Measurements from ENCODE around the gene GNG8. TPM values are rescaled to one million over a fixed set of nuclear protein-coding genes. Genes with fewer than 3 reads are reported as not detected.

Gene GNG8
- total RNA-seq, 1 donor from 2014 or later = 13.2 TPM

DNA sequence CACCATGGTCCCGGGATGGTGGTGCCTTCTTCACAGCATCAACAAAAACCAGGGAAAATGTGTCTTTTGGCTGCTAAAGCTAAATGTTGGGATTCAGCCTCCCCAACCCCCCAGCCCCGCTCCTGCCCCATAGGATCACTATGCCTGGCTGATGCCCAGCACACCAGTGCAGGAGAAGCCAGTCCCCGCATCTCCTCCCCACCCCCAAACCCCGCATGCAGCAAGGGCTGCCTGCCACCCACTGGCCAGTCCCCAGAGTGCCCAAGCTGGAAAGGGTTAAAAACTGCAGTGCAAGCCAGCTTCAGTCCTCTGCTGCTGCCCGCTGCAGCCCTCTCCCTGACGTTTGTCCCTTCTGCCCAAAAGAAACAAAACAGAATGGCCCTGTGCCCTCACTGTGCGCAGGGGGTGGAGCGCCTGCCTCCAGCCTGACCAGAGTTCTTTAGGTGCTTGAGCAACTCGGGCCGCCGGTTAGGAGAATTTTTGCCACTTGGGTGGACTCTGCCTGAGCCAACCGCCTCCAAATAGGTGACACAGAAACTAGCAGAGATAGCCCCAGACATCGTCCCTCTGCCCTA lies 31.1 kb downstream of the GNG8 start:
- intact Hi-C loops (cut with micrococcal nuclease) = loop anchor here (10.0 kb wide), 1 partner anchor 740 kb away; the partner anchor contains the start of genes FOXA3 and SYMPK

DNA sequence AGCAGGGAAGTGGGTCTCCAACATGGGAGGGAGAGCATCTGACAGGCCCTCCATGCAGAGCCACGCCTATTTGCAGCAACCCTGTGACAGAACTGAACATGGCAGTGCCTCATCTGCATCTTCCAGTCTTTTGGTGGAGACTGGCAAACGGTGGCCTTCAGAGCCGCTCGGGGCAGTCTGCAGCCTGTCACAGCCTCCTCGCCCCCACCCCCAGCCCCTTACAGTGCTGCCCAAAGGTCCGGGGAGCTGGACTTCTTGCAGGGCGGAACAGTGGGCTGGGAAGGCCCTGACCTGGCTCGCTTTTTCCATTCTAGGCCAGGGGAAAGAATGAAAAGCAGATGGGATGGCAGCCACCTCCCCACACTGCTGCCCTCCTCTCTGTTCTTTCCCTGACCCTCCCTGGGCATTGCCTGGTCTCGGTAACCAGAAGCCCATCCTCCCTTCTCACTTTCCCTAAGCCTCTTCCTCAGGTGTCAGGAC lies 32.2 kb downstream of the GNG8 start:
- intact Hi-C loops (cut with micrococcal nuclease) = loop anchor here (2.0 to 10.0 kb wide), 2 partner anchors 13 to 739 kb away; partner anchors contain the start of genes FOXA3 and SYMPK

GRCh38 chr19:46603195-46603637 lies 32.8 kb downstream of the GNG8 start:
- intact Hi-C loops (cut with micrococcal nuclease) = loop anchor here (2.0 to 10.0 kb wide), 2 partner anchors 14 to 738 kb away; partner anchors contain the start of genes FOXA3 and SYMPK

DNA sequence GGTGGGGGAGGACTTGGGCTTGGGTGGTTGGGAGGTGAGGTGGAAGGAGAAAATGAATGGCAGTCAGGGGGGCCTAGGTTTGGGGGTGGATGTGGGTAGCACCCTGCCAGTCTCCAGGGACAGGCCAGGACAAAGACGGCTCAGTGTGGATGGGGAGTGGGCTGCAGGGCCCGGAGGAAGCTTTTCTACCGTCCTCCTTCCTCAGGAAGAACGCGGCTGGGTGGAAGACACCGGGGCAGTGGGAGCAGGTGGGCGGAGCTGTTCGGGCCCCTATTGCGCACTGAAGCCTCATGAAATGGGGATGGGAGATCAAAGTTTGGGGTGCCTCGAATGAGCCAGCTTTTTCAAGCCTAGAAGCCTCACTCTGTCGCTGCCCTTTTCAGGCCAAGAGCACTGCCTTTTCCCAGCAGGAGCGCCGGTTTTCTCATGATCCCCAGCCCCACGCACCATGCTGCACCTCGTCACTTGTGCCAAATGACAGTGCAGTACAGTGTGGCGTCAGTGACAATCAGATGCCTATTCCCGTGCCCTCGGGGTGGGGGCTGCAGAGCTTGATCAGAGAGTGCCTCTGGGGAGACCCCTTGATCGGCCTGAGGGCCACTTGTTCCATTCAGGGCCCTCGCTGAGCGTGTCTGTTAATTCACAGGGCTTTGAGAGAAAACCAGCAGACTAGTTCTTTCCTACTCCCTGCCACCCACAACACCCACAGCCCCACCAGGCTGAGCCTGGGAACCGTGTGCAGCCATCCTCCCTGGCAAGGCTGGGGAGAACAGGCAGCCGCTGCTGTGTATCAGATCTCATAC lies 33.4 kb downstream of the GNG8 start:
- intact Hi-C loops (cut with micrococcal nuclease) = loop anchor here (2.0 to 10.0 kb wide), 2 partner anchors 14 to 738 kb away; partner anchors contain the start of genes FOXA3 and SYMPK

DNA sequence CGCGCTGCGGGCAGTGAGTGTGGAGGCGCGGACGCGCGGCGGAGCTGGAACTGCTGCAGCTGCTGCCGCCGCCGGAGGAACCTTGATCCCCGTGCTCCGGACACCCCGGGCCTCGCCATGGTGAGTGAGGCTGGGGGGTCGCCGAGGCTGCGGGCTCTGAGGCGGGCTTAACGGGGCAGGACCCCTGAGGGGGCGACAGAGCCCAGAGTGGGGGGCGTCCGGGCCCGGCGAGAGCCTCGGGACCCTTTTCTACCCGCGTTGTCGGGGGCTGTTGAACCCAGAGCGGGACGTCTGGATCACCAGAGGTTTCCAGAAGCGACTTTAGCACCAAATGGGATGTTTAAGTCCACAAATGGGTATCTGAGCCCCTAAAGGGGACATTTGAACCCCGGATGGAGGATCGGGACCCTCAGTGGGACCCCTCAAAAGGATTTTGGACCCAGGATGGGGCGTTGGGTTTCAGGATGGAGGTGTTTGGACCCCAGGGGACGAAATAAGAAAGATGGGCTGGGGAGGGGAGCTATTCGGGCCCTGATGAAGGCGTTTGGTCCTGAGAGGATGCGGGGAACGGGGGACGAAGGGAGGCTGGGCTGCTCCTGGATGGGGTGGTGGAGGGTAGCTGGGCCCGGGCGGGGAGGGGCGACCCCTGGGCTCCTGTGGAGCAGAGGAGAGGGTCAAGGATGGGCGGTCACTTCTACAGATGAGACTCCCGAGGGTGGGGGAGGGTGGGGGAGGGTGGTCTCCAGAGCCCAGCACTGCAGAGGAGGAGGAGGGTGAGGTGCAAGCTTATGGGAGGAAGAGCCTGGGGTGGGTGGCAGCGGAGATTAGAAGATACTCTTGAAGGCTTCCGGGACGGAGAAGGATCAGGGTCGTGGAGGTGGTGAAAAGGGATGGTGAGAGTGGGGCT lies 34.4 kb downstream of the GNG8 start, which contains the start of gene CALM3:
Gene CALM3 (plus strand): TSS at position 13 of the 907 bp plus-strand sequence. CDS start 105 bp downstream, at position 118.
- intact Hi-C loops (cut with micrococcal nuclease) = loop anchor here (1.0 to 10.0 kb wide), 7 partner anchors 11 to 747 kb away; partner anchors contain the start of genes DHX34, FKRP, FOXA3 and PRKD2

DNA sequence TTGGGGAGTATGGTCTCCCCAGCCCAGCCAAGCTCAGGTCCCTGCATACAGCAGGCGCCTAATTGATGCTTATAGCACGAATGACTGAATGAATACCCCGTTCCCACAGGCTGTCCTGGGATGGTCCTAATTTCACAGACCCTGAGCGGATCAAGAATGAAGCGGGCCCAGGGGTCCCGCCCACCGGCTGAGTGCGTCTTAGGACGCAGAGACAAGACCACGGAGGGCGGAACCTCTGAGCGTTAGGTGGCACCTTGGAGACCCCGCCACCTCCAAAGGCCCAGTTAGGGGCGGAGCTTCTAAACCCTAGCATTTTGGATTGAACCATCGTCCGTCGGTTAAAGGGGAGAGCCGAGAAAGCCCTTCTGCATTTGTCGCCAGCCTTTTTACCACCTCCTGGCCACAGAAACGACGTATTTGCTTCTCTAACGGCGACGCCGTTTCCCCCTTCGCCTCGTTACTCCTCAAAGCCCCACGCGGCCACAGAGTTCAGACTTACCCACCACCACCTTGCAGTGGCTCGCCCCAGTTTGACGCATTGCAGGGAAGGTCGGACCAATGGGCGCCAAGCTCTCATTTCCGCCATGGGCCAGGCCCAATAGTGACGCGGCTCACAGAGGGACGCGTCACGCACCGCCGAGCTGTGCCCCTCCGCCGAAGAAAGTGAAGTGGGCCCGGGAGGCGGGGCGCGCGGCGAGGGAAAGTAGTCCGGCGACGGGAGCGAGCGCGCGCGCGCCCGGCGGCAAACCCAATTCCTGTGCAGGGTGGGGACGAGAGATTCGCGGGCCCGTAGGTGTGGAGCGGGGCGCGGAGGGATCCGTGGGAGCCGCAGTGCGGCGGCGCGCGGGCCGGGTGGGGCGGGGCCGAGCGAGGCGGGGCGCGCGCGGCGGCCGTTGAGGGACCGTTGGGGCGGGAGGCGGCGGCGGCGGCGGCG lies 35.4 kb downstream of the GNG8 start:
- intact Hi-C loops (cut with micrococcal nuclease) = loop anchor here (1.0 to 10.0 kb wide), 10 partner anchors 12 to 915 kb away; partner anchors contain the start of genes DACT3, DHX34, FKRP and FOXA3

DNA sequence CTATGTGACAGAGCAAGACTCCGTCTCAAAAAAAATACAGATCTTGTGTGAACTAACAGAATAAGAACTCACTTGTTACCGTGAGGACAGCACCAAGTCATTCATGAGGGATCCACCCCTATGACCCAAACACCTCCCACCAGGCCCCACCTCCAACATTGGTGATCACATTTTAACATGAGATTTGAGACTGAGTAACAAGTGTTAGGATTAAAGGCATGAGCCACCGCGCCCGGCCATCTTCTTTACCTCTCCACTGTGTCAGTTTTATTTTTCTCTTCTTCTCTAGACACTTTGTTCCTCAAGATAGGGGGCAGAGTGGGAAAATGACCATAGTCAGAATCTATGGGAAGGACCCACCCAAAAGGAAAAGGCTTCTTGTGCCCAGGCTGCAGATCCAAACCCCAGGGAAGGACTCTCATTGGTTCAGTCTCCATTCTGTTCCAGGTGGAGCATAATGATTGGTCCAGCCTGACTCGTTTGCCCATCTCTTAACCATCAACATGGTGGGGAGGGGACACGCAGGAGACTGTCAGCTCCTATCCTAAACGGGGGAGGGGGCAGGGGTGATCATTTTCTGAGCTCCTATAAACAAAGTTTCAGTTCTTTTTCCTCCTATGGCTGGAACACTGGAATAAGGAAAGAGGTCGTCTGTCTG lies 36.2 kb downstream of the GNG8 start:
- intact Hi-C loops (cut with micrococcal nuclease) = loop anchor here (1.0 to 10.0 kb wide), 9 partner anchors 34 to 915 kb away; partner anchors contain the start of genes DACT3, DHX34, FKRP and FOXA3

DNA sequence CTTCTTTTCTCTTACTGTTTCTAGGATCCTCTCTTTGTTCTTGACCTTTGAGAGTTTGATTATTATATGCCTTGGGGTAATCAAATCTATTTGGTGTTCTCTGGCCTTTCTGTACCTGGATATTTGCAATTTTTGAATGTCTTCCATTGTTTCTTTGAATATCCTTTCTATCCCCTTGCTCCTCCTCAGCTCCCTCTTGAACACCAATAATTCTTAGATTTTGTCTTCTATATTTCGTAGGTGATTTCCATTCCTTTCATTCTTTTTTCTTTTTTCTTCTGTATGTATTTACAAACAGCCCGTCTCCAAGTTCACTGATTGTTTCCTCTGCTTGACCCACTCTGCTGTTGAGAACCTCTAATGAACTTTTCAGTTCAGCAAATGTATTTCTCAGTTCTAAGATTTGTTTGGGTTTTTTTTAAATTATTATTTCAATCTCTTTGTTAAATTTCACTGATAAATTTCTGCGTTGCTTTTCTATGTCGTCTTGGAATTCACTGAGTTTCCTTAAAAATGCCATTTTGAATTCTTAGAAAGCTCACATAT lies 37.6 kb downstream of the GNG8 start:
- intact Hi-C loops (cut with micrococcal nuclease) = no loop called here

- intact Hi-C loops (cut with micrococcal nuclease) = no loop called here
Observed at GRCh38 chr19:46596008-46596407, 40.0 kb downstream of the GNG8 start.

DNA sequence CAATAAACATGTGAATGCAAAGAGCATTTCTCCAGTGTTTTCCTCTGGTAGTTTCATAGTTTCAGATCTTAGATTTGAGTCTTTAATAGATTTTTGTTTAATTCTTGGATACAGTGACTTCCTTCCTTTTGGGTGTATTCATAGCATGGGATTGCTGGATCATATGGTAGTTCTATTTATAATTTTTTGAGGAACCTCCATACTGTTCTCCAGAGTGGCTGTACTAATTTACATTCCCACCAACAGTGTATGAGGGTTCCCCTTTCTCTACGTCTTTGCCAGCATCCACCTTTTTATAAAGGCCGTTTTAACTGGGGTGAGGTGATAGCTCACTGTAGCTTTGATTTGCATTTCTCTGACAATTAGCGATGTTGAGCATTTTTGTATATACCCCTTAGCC lies 44.1 kb downstream of the GNG8 start:
- intact Hi-C loops (cut with micrococcal nuclease) = no loop called here

GRCh38 chr19:46591254-46591653 lies 44.7 kb downstream of the GNG8 start:
- intact Hi-C loops (cut with micrococcal nuclease) = no loop called here

GRCh38 chr19:46587861-46588260 lies 48.1 kb downstream of the GNG8 start:
- intact Hi-C loops (cut with micrococcal nuclease) = no loop called here

DNA sequence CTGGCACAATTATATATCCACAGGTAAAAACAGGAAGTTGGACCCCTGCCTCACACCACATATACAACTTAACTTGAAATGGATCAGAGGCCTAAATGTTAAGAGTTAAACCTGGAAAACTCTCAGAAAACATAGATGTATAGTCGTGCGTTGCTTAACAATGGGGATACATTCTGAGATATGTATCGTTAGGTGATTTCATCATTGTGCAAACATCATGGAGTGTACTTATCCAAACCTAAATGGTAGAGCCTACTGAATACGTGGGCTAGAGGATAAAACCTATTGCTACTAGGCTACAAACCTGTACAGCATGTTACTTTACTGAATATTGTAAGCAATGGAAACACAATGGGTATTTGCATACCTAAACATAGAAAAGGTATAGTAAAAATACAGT lies 49.7 kb downstream of the GNG8 start:
- intact Hi-C loops (cut with micrococcal nuclease) = no loop called here

DNA sequence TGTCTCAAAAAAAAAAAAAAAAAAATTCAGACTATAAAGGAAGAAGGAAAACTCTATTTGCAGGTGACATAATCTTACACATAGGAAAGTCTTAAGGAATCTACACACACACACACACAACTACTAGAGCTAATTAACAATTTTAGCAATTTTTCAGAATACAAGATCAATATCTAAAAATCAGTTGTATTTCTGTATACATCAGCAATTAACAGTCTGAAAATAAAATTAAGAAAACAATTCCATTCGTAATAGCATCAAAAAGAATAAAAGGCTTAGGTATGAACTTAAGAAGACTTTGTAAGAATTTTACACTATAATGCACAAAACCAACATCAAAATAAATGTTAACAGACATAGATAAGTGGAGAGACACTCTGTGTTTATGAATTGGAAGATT lies 50.5 kb downstream of the GNG8 start:
- intact Hi-C loops (cut with micrococcal nuclease) = no loop called here

Other genes starting within 250 kb of the GNG8 start
- not detected in 2 replicates for gene CCDC8, start 222.6 kb downstream of the GNG8 start, total RNA-seq
- not detected in 2 replicates for gene PNMA8C, start 207.3 kb downstream of the GNG8 start, total RNA-seq
- gene PNMA8A, start 164.6 kb downstream of the GNG8 start, total RNA-seq = not detected in 2 replicates
- not detected in 2 replicates for gene PNMA8B, start 140.3 kb downstream of the GNG8 start, total RNA-seq
- 478 and 493 TPM in 2 replicates for gene CALM3, start 34.9 kb downstream of the GNG8 start, total RNA-seq
- 126 and 135 TPM in 2 replicates for gene PTGIR, start 11.1 kb downstream of the GNG8 start, total RNA-seq
- gene DACT3, start 25.0 kb upstream of the GNG8 start, total RNA-seq = 1.6 and 1.9 TPM in 2 replicates
- 171 and 175 TPM in 2 replicates for gene PRKD2, start 80.9 kb upstream of the GNG8 start, total RNA-seq
- 18.8 and 20.5 TPM in 2 replicates for gene FKRP, start 109.9 kb upstream of the GNG8 start, total RNA-seq
- gene STRN4, start 110.2 kb upstream of the GNG8 start, total RNA-seq = 95.8 and 103 TPM in 2 replicates
- 141 and 142 TPM in 2 replicates for gene SLC1A5, start 152.4 kb upstream of the GNG8 start, total RNA-seq
- gene AP2S1, start 214.6 kb upstream of the GNG8 start, total RNA-seq = 108 and 114 TPM in 2 replicates
- 28.8 and 31.0 TPM in 2 replicates for gene ARHGAP35, start 224.8 kb upstream of the GNG8 start, total RNA-seq